Activated naive CD8-positive, alpha-beta T cell treated with anti-CD3 and anti-CD28 coated beads, Interleukin-2, amount 50 U/mL, for 24 hours (primary cell): ENCODE results near the gene ARHGAP42.
"Not testable (repeated sequence)": the region's sequence is repeated elsewhere in the genome, so short reads cannot be mapped to it uniquely, and the experiment has no call there.

Source experiments
- ATAC-seq: fragments of 150-1000 bp; cut with Tn5 transposase; one replicate; pipeline ENCODE4 v1.10.0; 2021
- DNase-seq: peaks from one replicate; pipeline ENCODE4 v3.0.0; 2021
- H3K27ac Mint-ChIP-seq: one replicate; pipeline ENCODE4 v1.8.0; 2021; ENCODE audit warnings: mild to moderate bottlenecking, mixed read lengths
- H3K27me3 Mint-ChIP-seq: one replicate; pipeline ENCODE4 v1.8.0; 2021; ENCODE audit warnings: mixed read lengths
- H3K36me3 Mint-ChIP-seq: one replicate; pipeline ENCODE4 v1.8.0; 2021; ENCODE audit warnings: low read depth, mixed read lengths
- H3K4me1 Mint-ChIP-seq: one replicate; pipeline ENCODE4 v1.8.0; 2021; ENCODE audit warnings: mixed read lengths
- H3K4me3 Mint-ChIP-seq: one replicate; pipeline ENCODE4 v1.8.0; 2021; ENCODE audit warnings: mild to moderate bottlenecking, moderate library complexity, mixed read lengths
- H3K9me3 Mint-ChIP-seq: one replicate; pipeline ENCODE4 v1.8.0; 2021; ENCODE audit warnings: mixed read lengths

The ARHGAP42 gene, protein sequence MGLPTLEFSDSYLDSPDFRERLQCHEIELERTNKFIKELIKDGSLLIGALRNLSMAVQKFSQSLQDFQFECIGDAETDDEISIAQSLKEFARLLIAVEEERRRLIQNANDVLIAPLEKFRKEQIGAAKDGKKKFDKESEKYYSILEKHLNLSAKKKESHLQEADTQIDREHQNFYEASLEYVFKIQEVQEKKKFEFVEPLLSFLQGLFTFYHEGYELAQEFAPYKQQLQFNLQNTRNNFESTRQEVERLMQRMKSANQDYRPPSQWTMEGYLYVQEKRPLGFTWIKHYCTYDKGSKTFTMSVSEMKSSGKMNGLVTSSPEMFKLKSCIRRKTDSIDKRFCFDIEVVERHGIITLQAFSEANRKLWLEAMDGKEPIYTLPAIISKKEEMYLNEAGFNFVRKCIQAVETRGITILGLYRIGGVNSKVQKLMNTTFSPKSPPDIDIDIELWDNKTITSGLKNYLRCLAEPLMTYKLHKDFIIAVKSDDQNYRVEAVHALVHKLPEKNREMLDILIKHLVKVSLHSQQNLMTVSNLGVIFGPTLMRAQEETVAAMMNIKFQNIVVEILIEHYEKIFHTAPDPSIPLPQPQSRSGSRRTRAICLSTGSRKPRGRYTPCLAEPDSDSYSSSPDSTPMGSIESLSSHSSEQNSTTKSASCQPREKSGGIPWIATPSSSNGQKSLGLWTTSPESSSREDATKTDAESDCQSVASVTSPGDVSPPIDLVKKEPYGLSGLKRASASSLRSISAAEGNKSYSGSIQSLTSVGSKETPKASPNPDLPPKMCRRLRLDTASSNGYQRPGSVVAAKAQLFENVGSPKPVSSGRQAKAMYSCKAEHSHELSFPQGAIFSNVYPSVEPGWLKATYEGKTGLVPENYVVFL

DNA sequence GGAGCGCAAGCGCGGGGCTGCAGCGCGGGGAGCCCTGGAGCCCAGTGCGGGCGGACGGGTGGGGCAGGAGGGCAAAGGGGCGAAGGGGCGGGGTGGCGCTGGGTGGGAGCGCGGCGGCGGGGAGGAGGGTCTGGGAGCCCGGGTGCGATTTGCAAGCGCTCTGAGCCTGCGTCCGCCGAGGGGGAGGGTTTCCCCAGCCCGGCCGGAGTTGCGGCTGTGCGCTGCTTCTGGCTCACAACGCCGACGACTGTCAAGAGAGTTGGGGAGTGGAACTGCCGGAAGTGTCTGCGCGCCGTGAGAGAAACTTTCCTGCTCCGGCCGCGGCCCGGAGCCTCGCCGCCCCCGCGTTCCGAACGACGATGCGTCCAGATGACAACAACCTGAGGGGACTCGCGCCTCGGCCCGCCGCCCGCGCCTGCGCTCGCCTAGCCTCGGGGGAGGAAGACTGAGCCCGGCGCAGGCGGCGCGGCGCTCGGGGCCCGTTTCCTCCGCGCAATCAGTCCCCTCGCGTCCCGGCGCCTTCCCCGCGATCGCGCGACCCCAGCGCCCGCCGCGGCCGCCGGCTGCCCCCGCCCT is at the start of gene ARHGAP42:
TSS of gene ARHGAP42 (plus strand) at position 235 of the 576 bp plus-strand sequence. CDS start 391 bp downstream, outside the sequence.
- no peaks in the 10 kb centered on the region for H3K9me3 Mint-ChIP-seq
- peaks cover 16% of the 10 kb centered on the region for H3K27me3 Mint-ChIP-seq
- ATAC-seq: peak; percentile 73
- peak within 1 kb of the TSS; percentile 74 for H3K4me3 Mint-ChIP-seq
- peaks cover 36% of the 10 kb centered on the region for H3K4me1 Mint-ChIP-seq
- peak; percentile 49 for DNase-seq
- no peaks in the 10 kb centered on the region for H3K36me3 Mint-ChIP-seq
- H3K27ac Mint-ChIP-seq: no peak within 1 kb of the TSS

DNA sequence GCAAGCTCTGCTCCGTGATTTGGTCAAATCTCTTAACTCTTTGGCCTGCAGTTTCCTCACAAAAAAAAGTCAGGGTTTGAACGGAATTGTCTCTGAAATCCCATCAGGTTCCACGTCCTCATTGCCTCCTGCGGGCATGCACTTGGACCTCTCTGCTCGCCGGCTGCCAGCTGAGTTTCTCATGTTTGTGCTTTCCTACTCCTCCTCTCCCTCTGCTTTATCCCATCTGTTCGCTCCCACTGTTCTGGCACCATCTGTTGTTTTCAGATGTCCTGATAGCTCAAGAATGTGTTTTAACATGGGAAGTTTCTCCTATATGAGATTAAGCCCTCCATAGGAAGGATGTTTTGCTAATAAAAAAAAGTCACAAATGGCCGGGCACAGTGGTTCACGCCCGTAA is 49.4 kb upstream of the ARHGAP42 start:
- Mint-ChIP-seq H3K27me3 (peaks cover 2% of the 10 kb centered on the region), H3K4me3 (no peak overlapping the region), H3K4me1 (no peaks in the 10 kb centered on the region), H3K36me3 (no peaks in the 10 kb centered on the region), H3K27ac (no peak overlapping the region), H3K9me3 (no peaks in the 10 kb centered on the region)
- ATAC-seq (no peak), DNase-seq (no peak)

DNA sequence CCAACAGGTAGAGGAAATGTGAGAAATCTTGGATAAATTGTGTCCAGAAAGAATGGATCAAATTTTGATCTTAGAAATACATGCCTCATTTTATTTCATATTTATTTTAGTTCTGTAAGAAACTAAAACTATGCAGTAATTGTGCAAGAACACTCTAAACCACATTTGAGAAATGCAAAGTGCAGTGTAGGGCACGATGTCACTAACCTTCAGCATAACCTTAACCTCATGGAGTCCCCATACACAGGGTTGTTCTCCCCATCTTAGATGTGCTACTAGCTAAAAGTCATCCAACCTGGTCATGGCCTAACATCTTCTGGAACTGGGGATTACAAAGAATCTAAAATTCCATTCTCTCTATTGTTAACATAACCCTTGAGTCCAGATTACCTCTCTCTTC is 48.4 kb upstream of the ARHGAP42 start:
- H3K27me3 Mint-ChIP-seq: peaks cover 2% of the 10 kb centered on the region
- DNase-seq (no peak), ATAC-seq (no peak)
- H3K36me3 Mint-ChIP-seq: no peaks in the 10 kb centered on the region
- no peaks in the 10 kb centered on the region for H3K9me3 Mint-ChIP-seq
- H3K4me1 Mint-ChIP-seq: no peaks in the 10 kb centered on the region
- H3K27ac Mint-ChIP-seq: no peak overlapping the region
- no peak overlapping the region for H3K4me3 Mint-ChIP-seq

DNA sequence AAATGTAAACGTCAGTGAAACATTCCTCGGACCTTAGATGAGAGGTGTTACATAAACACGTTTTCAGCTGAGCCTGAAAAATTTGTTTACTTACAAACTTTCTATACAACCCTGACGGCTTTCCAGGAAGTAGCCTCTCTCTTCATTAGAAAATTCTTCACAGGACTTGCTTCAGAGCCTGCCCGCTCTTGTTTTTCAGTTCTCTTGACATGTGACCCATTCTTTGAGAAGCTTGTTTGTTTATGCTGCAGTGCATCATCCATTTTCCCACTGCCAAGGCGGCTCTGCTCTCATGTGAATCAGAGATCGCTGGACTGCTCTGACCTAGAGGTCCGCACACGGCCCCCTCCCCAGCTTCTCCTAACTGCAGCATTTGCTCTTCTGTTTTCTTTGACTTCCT is 47.9 kb upstream of the ARHGAP42 start:
- Mint-ChIP-seq H3K36me3 (no peaks in the 10 kb centered on the region), H3K9me3 (no peaks in the 10 kb centered on the region), H3K4me1 (no peaks in the 10 kb centered on the region), H3K27ac (no peak overlapping the region), H3K4me3 (no peak overlapping the region), H3K27me3 (peaks cover 2% of the 10 kb centered on the region)
- ATAC-seq (no peak), DNase-seq (no peak)

DNA sequence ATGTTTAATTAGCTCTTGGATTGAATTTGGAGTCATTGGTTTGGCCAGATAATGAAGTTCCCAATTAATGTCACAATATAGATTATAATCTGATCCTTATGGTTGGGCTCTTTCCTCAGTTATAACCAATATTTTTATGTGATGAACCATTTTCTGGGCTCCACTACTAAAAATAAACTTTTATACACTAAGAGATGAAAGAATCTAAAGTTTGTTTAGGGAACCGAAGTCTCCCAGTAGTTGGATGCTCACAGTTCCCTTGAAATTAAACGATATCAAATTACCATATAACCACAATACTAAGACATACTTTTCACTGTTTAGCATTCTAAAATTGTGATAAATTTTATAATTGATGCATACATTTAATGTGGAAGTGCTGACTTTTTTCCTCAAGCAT is 47.0 kb upstream of the ARHGAP42 start:
- peaks cover 4% of the 10 kb centered on the region for H3K27me3 Mint-ChIP-seq
- ATAC-seq (no peak), DNase-seq (no peak)
- no peak overlapping the region for H3K27ac Mint-ChIP-seq
- no peaks in the 10 kb centered on the region for H3K36me3 Mint-ChIP-seq
- no peaks in the 10 kb centered on the region for H3K4me1 Mint-ChIP-seq
- H3K9me3 Mint-ChIP-seq: peaks cover 4% of the 10 kb centered on the region
- H3K4me3 Mint-ChIP-seq: no peak overlapping the region

DNA sequence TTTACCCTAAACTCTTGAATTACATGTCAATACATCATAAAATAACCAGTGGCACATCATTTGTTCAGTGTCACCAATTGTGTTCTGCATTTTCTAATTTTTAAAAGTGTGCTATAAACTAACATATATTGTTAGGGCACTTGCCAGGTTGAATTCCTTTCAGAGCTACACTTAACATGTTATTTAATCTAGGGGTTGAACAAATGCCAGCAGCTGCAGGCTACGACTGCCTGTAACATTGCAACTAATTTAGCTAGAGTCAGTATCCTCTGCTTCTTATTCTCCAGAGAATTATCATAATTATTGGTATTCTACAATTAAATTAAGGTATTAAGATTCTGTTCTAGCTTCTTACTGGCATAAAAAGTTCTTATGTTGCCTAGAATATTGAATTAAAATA is 46.4 kb upstream of the ARHGAP42 start:
- no peak overlapping the region for H3K4me3 Mint-ChIP-seq
- no peaks in the 10 kb centered on the region for H3K4me1 Mint-ChIP-seq
- ATAC-seq: no peak
- no peak overlapping the region for H3K27ac Mint-ChIP-seq
- peaks cover 4% of the 10 kb centered on the region for H3K9me3 Mint-ChIP-seq
- H3K27me3 Mint-ChIP-seq: peaks cover 4% of the 10 kb centered on the region
- no peak for DNase-seq
- H3K36me3 Mint-ChIP-seq: no peaks in the 10 kb centered on the region

DNA sequence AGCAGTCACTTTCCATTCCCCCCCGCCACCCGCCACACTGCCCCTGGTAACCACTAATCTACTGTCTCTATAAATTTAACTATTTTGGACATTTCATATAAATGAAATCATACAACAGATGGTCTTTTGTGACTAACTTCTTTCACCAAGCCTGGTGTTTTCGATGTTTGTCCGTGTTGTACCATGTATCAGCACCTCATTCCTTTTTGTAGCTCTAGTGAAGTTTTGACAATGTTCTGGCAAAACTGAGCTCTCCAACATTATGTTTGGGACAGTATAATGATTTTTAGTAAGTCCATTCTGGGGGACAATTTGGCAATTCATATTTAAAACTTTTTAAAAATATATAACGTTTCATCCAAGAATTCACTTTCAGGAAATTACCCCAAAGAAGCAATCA is 45.6 kb upstream of the ARHGAP42 start:
- Mint-ChIP-seq H3K4me1 (no peaks in the 10 kb centered on the region), H3K9me3 (peaks cover 4% of the 10 kb centered on the region), H3K27me3 (peaks cover 4% of the 10 kb centered on the region), H3K27ac (no peak overlapping the region), H3K4me3 (no peak overlapping the region), H3K36me3 (no peaks in the 10 kb centered on the region)
- ATAC-seq (no peak), DNase-seq (no peak)

DNA sequence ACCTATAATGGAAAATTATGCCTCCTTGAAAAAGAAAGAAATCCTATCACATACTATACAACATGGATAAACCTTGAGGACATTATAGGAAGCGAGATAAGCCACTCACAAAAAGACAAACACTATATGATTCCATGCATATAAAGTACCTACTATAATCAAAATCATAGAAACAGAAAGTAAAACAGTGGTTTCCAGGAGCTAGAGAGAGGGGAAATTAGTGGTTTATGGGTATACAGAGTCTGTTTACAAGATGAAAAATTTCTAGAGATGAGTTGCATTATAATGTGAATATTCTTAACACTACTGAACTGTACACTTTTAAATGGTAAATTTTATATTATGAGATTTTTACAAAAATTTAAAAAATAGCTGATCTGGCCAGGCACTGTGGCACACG is 40.5 kb upstream of the ARHGAP42 start:
- H3K4me1 Mint-ChIP-seq: no peaks in the 10 kb centered on the region
- no peak overlapping the region for H3K4me3 Mint-ChIP-seq
- peaks cover 10% of the 10 kb centered on the region for H3K9me3 Mint-ChIP-seq
- no peaks in the 10 kb centered on the region for H3K36me3 Mint-ChIP-seq
- H3K27ac Mint-ChIP-seq: no peak overlapping the region
- H3K27me3 Mint-ChIP-seq: peaks cover 4% of the 10 kb centered on the region
- DNase-seq (no peak), ATAC-seq (no peak)

DNA sequence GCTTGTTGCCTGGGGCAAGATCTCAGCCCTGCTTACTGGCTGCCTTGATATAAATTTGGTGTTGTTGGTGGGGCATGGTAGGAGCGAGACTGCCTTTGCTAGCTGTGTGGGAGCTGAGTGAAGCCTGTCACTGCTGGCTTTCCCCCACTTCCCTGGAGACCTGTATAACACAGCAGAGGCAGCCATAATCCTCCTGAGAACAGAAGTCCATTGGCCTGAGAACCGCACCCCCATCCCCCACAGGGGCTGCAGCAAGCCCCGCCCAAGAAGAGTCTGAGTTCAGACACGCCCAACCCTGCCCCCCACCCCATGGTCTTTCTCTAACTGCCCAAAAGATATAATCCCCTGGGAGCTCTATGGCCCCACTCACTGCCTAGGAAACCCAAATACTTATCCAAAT is 39.2 kb upstream of the ARHGAP42 start:
- Mint-ChIP-seq H3K4me3 (no peak overlapping the region), H3K9me3 (peaks cover 19% of the 10 kb centered on the region), H3K27ac (no peak overlapping the region), H3K27me3 (peaks cover 5% of the 10 kb centered on the region), H3K36me3 (no peaks in the 10 kb centered on the region), H3K4me1 (no peaks in the 10 kb centered on the region)
- DNase-seq: no peak
- no peak for ATAC-seq

DNA sequence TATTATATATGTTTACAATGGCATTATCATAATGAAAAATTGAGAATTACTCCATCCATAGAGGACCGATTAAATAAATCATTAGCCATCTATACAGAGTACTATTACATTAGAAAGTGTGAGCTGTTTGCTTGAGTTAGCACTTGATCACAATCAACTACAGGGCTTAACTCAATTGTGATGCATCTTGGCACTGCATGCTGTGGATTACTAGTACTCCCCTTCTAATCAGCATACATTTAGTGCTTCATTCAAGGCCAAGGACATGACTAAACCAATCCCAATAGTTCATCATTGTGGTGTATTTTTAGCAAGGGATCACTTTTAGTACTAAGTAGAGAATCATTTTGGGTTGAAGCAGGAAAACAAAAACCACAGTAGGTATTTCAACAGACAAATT is 23.5 kb upstream of the ARHGAP42 start:
- no peak for ATAC-seq
- Mint-ChIP-seq H3K27me3 (no peaks in the 10 kb centered on the region), H3K4me1 (no peaks in the 10 kb centered on the region), H3K36me3 (no peaks in the 10 kb centered on the region), H3K4me3 (no peak overlapping the region), H3K27ac (no peak overlapping the region), H3K9me3 (no peaks in the 10 kb centered on the region)
- no peak for DNase-seq

DNA sequence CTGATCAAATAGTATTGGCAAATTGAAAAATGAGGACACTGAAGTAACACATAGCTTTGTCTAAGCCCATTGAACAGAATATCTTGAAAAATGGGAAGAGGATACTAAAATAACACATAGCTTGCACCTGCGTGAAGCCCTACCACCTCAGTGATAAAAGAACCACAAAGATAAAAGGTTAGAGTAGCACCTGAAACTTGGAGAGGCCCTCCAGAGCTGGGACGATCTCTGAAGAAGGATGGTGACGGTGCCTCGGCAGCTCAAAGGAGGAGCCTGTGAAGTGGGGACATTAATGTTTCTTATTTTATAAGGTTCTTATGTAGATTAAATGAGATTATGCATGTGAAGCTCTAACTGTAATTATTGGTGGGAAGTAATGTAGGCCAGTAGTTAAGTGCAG is 23.1 kb upstream of the ARHGAP42 start:
- DNase-seq (no peak), ATAC-seq (no peak)
- H3K36me3 Mint-ChIP-seq: no peaks in the 10 kb centered on the region
- no peaks in the 10 kb centered on the region for H3K27me3 Mint-ChIP-seq
- H3K9me3 Mint-ChIP-seq: no peaks in the 10 kb centered on the region
- no peak overlapping the region for H3K27ac Mint-ChIP-seq
- no peak overlapping the region for H3K4me3 Mint-ChIP-seq
- H3K4me1 Mint-ChIP-seq: no peaks in the 10 kb centered on the region

DNA sequence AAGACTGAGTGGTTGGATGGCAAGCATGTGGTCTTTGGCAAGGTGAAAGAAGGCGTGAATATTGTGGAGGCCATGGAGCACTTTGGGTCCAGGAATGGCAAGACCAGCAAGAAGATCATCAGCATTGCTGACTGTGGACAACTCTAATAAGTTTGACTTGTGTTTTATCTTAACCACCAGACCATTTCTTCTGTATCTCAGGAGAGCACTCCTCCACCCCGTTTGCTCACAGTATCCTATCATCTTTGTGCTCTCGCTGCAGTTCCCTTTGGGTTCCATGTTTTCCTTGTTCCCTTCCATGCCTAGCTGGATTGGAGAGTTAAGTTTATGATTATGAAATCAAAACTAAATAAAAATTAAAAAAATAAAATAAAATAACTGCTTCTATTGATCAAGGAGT is 20.3 kb upstream of the ARHGAP42 start:
- DNase-seq, H3K4me1 Mint-ChIP-seq, H3K4me3 Mint-ChIP-seq, H3K36me3 Mint-ChIP-seq, ATAC-seq, H3K27ac Mint-ChIP-seq, H3K9me3 Mint-ChIP-seq, H3K27me3 Mint-ChIP-seq: not testable (repeated sequence)

DNA sequence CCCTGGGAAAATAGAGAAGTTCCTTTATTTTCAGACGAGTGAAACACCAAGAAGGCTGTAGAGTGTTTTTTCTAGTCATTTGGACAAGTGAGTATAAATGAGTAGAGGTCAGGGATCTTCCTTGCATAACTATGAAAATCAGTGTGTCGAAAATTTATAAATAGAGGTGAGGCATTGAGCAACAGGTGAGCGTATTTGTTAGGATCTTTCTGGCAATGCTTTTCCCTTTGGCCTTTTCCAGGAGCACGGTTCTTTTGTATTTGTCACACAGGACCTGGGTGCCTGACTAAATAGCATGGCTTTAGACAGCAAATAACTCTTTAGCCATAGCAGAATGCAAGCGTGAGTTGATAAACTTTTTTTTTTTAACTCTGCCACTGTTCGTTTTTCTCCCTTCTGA is 19.6 kb upstream of the ARHGAP42 start:
- Mint-ChIP-seq H3K27me3 (peaks cover 2% of the 10 kb centered on the region), H3K27ac (no peak overlapping the region), H3K4me3 (no peak overlapping the region), H3K36me3 (no peaks in the 10 kb centered on the region), H3K4me1 (no peaks in the 10 kb centered on the region), H3K9me3 (no peaks in the 10 kb centered on the region)
- no peak for ATAC-seq
- DNase-seq: no peak

DNA sequence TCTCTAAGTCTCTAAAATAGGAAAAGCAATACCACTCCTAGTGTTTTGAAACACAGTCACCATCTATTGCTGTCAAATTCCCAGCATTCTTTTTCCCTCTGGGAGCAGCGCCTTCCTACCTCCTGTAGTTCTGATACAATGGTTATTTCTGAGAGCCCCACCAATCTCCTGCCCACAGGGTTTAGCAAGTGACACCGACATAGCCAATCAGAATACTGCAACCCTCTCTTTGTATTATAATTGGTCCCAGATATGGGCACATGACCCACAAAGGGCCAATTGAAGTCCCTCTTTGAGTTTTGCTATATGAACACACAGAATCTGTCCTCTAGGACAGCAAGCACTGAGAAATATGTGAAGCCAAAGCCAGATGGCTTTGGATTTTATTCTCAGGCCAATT is 16.9 kb upstream of the ARHGAP42 start:
- DNase-seq (no peak), ATAC-seq (no peak)
- Mint-ChIP-seq H3K4me1 (no peaks in the 10 kb centered on the region), H3K27me3 (peaks cover 2% of the 10 kb centered on the region), H3K4me3 (no peak overlapping the region), H3K9me3 (no peaks in the 10 kb centered on the region), H3K27ac (no peak overlapping the region), H3K36me3 (no peaks in the 10 kb centered on the region)

DNA sequence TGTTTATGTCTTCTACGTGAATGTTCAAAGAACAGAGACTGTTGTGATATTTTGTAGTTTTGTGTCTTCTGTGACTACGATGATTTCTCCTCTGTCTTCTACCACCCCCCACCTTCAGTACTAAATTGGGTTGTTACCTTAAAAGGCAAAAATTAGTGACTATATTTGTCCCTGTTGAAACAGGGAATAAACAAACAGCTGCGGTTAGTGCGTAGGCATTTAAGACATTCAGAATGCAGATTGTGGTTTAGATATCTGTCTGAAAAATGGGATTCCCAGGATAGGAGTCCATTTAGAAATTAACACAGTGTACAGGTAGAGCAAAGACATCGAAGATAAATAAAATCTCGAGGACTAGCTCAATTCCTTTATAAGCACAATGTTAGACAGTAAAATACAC is 15.6 kb upstream of the ARHGAP42 start:
- DNase-seq (no peak), ATAC-seq (no peak)
- no peaks in the 10 kb centered on the region for H3K36me3 Mint-ChIP-seq
- H3K4me1 Mint-ChIP-seq: no peaks in the 10 kb centered on the region
- H3K27ac Mint-ChIP-seq: no peak overlapping the region
- peaks cover 2% of the 10 kb centered on the region for H3K27me3 Mint-ChIP-seq
- H3K9me3 Mint-ChIP-seq: peaks cover under 1% of the 10 kb centered on the region
- no peak overlapping the region for H3K4me3 Mint-ChIP-seq
